Renal cortex interstitium (tissue), 11 donors: ENCODE measurements around the gene GALK1. TPM values are rescaled to one million over a fixed set of nuclear protein-coding genes. Genes with fewer than 3 reads are reported as not detected.
"Not testable (repeated sequence)": the region's sequence is repeated elsewhere in the genome, so short reads cannot be mapped to it uniquely, and the experiment has no call there.

Source experiments
- DNase-seq, 11 donors: peaks; one replicate each; pipeline ENCODE4 v3.0.0-alpha.2; 2013; ENCODE audit warnings: low read depth in 9 of 11, low spot score in 4 of 11; ENCODE audit errors: extremely low read depth in 1 of 11
- polyA plus RNA-seq, 3 donors: library from polyadenylated mRNA; unstranded; fragments of 120-200 nt; gene quantifications; one replicate each; pipeline ENCODE4 v1.2.1, GENCODE V29; 2013; ENCODE audit not compliant: insufficient read length in 3 of 3

Gene GALK1
- polyA plus RNA-seq, 3 donors = 19.7 to 37.6 (median 32.9) TPM

- no peak for DNase-seq
Observed at GRCh38 chr17:75774471-75774990, 9.5 kb upstream of the GALK1 start.

DNA sequence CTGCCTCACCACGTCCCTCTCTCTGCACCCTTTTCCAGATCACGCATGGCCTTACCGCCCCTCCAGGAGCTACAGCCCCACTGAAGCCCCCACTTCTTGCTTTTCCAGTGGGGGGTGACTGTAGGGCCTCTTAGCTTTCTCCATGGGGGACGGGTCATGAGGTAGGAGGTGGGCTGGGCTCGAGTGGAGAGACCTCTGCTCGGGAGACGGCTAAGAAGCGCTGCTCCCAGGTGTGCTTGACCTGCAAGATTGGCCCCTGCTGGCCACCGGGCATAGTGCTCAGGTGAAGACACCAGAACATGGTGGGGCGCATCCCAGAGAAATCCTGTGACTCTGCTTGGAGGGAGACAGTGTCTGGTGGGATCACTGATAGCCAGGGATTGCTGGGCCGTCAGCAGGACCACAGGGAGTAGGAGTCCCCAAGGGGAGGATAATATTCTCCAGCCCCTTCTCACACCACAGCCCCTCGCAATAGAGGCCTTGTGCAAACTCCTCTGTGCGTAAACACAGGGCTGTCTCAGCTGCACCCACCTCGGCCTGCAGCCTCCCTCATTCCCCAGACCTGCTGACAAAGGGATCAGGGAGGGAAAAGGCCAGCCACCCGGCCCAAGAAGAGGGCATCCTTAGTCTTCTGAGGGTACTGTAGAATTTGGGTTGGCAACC lies 8.9 kb upstream of the GALK1 start:
- DNase-seq = no peak

DNA sequence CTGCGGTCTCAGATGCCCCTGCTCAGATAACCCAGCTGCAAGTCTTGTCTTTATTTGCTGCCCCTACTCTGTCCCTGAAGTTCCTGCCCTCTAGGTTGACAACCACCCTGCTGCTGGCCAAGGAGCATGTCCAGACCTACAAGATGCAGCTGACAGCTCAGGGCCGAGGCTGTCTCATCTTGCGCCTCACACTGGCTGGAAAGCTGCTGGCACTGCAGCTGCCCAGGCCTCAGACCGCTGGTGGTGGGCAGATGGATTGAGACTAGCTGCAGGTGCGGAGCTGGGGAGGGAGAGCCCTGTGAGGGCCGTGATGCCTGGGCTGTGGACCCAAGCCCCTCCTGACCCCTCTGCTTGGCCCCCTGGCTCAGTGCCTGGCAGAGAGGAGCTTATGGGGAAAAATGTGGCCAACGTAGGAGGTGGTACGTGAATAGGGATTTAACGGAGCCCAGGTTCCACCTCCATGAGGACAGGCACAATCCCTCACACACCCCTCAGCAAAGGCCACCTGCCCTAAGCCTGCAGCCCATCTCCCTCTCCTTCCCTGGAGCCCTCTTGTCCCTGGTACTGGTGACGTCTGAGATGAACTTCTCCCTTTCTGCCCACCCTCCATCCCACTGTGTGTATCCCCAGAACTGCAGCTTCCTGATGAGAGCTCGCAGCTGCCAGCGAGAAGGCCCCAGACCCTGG lies 8.3 kb upstream of the GALK1 start:
- DNase-seq = no peak

DNA sequence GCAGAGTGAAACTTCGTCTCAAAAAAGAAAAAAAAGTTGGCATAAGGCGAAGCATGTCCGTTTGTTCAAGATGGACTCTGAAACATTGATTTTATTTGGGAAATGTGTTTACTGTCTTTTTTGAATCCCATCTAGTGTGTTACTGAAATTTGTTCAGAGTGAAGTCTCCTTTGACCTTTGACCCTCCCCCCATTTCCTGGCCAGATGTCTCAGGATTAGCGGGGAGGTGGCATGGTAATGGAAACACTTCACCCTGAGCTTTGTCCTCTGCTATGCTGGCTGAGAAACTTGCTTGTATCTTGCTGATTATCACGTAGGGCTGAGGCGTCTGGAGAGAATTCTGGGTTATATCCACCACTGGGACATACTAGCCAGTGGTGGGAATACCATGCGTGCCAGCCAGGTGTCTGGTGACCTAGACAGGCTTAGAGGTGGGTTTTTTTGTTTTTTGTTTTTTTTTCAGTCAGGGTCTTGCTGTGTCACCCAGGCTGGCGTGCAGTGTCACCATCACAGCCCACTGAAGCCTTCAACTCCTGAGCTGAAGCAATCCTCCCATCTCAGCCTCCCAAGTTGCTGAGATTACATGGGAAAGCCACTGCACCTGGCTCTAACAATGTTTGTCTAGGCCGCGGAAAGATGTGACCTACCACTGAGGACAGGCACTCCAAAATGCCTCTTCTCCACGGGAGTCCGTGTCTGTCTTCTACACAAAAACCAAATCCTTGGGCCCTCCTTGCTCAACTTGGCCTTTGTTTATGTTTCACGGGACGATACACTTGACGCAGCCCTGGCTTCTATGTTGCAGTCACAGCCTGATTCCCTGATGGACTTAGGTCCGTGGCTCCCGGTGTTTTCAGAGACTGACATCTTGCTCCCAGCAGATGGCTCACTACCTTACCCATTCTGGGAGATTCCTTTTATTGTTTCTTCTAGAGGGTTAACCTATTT lies 6.6 kb upstream of the GALK1 start:
- DNase-seq = no peak

DNA sequence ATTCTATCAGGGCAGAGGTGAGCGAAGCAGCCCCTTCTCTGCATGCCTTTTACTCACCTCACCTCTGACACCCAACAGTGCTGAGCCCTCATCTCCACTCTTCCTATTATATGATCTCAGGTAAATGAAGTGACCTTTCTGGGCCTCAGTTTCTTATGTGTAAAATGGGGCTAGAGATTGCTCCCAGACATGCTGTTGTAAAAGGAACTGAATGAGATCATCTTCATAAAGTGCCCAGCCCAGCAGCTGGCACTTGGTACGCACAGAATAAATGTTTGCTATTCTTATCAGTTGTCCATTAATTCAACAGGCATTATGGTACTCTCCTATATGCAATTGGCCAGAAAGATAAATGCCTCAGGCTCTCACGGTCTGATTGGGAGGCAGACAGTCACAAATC lies 4.5 kb upstream of the GALK1 start:
- no peak for DNase-seq

DNA sequence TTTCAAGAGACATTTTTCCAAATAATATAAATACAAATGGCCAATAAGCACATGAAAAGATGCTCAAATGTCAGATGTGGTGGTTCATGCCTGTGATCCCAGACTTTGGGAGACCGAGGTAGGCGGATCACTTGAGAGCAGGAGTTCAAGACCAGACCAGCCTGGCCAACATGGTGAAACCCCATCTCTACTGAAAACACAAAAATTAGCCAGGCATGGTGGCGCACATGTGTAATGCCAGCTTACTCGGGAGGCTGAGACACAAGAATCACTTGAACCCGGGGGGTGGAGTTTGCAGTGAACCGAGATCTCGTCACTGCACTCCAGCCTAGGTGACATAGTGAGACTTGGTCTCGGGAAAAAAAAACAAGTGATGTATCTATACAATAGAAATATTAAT lies 2.9 kb upstream of the GALK1 start:
- DNase-seq = no peak

DNA sequence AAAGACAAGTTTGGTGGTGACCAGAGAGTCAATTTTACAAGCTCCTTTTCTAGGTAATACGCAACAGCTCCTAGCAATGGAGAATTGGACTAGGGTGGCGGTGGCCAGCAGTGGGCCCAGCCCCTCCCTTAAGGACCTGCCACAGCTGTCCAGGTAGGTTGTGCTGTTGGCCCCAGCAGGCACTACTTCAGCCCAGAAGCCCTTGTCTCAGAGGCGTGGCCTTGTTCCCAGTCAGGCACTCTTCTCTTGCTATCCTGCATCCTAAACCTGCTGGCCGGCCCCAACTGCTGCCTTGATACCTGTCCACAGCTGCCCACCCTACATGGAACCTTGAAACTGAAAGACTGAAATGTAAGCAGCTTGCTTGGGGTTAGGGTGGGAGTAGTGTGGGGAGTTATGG lies 989 bp upstream of the GALK1 start:
- no peak for DNase-seq

GRCh38 chr17:75764417-75764710 lies 628 bp downstream of the GALK1 start:
- no peak for DNase-seq

DNA sequence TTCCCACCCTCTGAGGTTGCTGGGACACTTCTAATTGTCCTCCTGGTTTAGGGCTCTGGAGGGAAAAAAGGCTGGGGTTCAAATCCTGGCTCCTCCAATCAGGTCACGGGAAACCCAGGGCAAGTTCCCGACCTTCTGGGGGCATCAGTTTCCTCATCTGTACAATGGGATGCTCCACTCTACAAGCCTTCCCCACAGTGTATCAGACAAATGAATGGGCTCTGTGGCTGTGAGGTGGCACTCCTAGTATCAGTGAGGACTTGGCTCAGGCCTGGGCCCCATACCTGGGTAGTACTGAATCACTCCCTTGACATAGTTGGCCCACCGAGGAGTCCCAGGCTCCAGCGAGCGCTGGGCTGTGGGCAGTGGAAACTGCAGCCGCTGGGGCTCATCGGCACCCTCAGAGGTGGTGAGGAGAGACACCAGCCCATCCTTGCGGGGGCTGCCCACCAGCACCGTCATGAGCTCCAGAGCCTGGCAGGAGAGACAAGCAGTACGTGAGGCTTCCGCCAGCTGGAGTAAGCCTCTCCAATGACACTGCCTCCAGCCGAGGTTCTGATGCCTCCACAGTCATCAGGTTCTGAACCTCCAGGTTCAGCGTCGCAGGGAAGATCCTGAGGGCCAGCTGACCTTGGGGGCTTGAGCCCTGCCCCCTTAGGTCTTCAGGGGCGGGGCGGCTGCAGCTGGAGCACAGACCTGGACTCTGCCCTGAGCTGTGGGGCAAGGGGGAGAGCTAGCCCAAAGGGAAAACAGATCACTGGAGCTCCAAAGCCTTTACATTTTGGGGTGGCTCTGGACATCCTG lies 1.2 kb downstream of the GALK1 start:
- DNase-seq = no peak

DNA sequence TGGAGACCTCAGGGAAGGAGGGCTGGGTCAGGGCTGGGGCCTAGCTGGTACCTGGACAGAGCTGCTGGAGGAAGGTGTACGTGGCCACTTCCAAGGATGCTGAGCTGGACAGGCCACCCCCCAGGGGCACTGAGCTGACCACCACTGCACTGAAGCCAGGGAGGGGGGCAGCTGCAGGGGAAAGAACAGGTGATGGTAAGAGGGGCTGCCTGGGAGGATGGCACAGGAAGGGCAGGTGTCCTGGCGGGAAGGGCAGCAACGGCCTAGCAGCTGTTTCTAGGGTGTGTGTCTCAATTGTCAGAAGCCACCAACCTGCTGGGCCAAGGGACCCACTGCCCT lies 1.8 kb downstream of the GALK1 start:
- DNase-seq = no peak

- DNase-seq = no peak
Observed at GRCh38 chr17:75762513-75763268, 2.3 kb downstream of the GALK1 start.

DNA sequence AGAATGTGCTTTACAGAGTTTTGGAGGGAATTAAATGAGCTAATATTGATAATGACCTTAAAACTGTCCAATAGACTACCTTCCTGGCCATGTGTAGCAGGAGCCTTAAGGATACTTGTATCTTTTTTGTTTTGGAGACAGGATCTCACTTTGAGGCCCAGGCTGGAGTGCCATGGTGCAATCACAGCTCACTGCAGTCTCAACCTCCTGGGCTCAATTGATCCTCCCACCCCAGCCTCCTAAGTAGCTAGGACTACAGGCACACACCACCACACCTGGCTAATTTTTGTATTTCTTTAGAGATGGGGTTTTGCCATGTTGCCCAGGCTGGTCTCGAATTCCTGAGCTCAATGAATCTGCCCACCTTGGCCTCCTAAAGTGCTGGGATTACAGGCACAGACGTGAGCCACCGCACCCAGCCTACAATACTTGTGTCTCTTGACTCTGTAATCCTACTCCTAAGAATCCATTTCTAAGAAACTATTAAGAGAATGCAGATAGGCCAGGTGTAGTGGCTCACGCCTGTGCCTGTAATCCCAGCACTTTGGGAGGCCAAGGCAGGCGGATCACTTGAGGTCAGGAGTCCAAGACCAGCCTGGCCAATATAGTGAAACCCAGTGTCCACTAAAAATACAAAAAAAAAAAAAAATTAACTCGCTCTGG lies 4.9 kb downstream of the GALK1 start:
- not testable (repeated sequence) for DNase-seq

DNA sequence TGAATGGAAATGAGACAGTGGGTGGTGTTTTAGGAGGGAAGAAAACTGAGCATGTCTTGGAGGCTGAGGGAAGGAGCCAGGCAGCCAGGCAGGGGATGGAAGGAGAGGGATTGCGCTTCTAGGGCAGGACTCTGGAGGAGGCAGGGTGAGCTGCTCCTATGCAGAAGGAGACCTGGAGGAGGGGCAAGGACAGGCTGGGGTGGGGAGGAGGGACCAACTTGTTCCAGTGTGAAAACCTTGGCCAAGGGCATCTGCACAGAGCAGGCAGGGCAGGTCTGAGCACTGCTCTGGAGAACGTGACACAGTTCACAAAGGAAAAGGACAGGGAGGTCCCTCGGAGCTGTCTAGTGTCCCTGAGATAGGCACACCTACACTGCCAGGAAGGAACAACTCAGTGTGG lies 5.5 kb downstream of the GALK1 start:
- DNase-seq = no peak

GRCh38 chr17:75758131-75758905 lies 6.7 kb downstream of the GALK1 start:
- no peak for DNase-seq

GRCh38 chr17:75757086-75757681 lies 7.8 kb downstream of the GALK1 start:
- DNase-seq = no peak

GRCh38 chr17:75756451-75757085 lies 8.4 kb downstream of the GALK1 start:
- DNase-seq = no peak
